GM08714 (cell line): ENCODE data around the gene RAMP2.

ENCODE experiments used
- H3K4me3 ChIP-seq: fragments of 200-500 bp; sonication (Bioruptor generic); 2 replicates; pipeline ENCODE4 v1.5.1; 2014; ENCODE audit warnings: mild to moderate bottlenecking, low read length, inconsistent platforms
- ZNF274 ChIP-seq: IDR thresholded peaks from 2 replicates; pipeline ENCODE4 v1.6.1; 2012; ENCODE audit warnings: mild to moderate bottlenecking, low read depth, low read length

RAMP2 gene

GRCh38 chr17:42795465-42795864 is 34.4 kb downstream of the RAMP2 start:
- TF ChIP-seq ZNF274, result no peak

GRCh38 chr17:42796066-42796758 is 35.2 kb downstream of the RAMP2 start:
- H3K4me3 ChIP-seq, result no peak overlapping the region
- no peak for TF ChIP-seq ZNF274

More at GRCh38 chr17:42795465-42795864, 34.4 kb downstream of the RAMP2 start:
- no peak overlapping the region for H3K4me3 ChIP-seq

GRCh38 chr17:42797067-42798007 is 36.3 kb downstream of the RAMP2 start:
- H3K4me3 ChIP-seq, result peak overlapping the region; percentile 88
- no peak for TF ChIP-seq ZNF274

GRCh38 chr17:42798011-42798382 is 37.0 kb downstream of the RAMP2 start:
- TF ChIP-seq ZNF274, result no peak
- H3K4me3 ChIP-seq, result peak overlapping the region; percentile 88

GRCh38 chr17:42798383-42799380 is 37.7 kb downstream of the RAMP2 start, which contains the start of the genes CNTD1 and COA3:
TSS of gene CNTD1 (plus strand) at chr17:42798861. CDS start at chr17:42799068, 207 bp downstream.
TSS of gene COA3 (minus strand) at chr17:42798704. CDS start at chr17:42798681, 23 bp downstream.
- H3K4me3 ChIP-seq, result peak within 1 kb of the TSS; percentile 88
- TF ChIP-seq ZNF274, result no peak

- H3K4me3 ChIP-seq, result no peak overlapping the region
- no peak for TF ChIP-seq ZNF274
Measured at GRCh38 chr17:42803074-42803883, 42.3 kb downstream of the RAMP2 start.

- H3K4me3 ChIP-seq, result no peak overlapping the region
- no peak for TF ChIP-seq ZNF274
Measured at GRCh38 chr17:42804918-42805367, 43.9 kb downstream of the RAMP2 start.

- TF ChIP-seq ZNF274, result no peak
- no peak overlapping the region for H3K4me3 ChIP-seq
Measured at GRCh38 chr17:42806249-42806648, 45.2 kb downstream of the RAMP2 start.

GRCh38 chr17:42809250-42809649 is 48.2 kb downstream of the RAMP2 start:
- no peak overlapping the region for H3K4me3 ChIP-seq
- no peak for TF ChIP-seq ZNF274
